CD14-positive monocyte (primary cell): Measurements from ENCODE around the gene DNAI1. TPM values are rescaled to one million over a fixed set of nuclear protein-coding genes. Genes with fewer than 3 reads are reported as not detected.

Experiments used
- DNase-seq, 3 donors: peaks; one replicate each; pipeline ENCODE4 v3.0.0-alpha.2; 2011 to 2022
- H2AFZ ChIP-seq: 2 replicates; pipeline ENCODE4 v1.6.0; 2012; ENCODE audit warnings: mild to moderate bottlenecking, low read depth, low read length, inconsistent platforms; ENCODE audit not compliant: insufficient read depth, poor library complexity, severe bottlenecking
- H3K27ac ChIP-seq, 2 donors: 1 replicate in 1 of 2; 2 replicates in 1 of 2; pipeline ENCODE4 v1.5.1; 2012 to 2013; ENCODE audit warnings: low read length in 2 of 2, control low read depth in 1 of 2, inconsistent platforms in 1 of 2, low read depth in 1 of 2, mild to moderate bottlenecking in 1 of 2
- H3K27me3 ChIP-seq, 2 donors: one replicate each; pipeline versions ENCODE4 v1.6.0 to v1.6.1; 2011 to 2013; ENCODE audit warnings: low read length in 2 of 2; ENCODE audit not compliant: control insufficient read depth in 2 of 2, insufficient read depth in 2 of 2
- H3K36me3 ChIP-seq, 2 donors: replicated peaks in 1 of 2; 1 replicate in 1 of 2; 2 replicates in 1 of 2; pipeline versions ENCODE4 v1.5.1 to v1.6.1; 2012 to 2013; ENCODE audit warnings: low read length in 2 of 2, control low read depth in 1 of 2, inconsistent platforms in 1 of 2, mild to moderate bottlenecking in 1 of 2; ENCODE audit not compliant: insufficient read depth in 2 of 2, control insufficient read depth in 1 of 2
- H3K4me1 ChIP-seq, 2 donors: 1 replicate in 1 of 2; 2 replicates in 1 of 2; pipeline versions ENCODE4 v1.5.1 to v1.6.1; 2012 to 2013; ENCODE audit warnings: low read length in 2 of 2, control low read depth in 1 of 2, inconsistent platforms in 1 of 2, mild to moderate bottlenecking in 1 of 2, moderate library complexity in 1 of 2; ENCODE audit not compliant: insufficient read depth in 2 of 2, control insufficient read depth in 1 of 2
- H3K4me2 ChIP-seq: replicated peaks from 2 replicates; pipeline ENCODE3; 2012; ENCODE audit warnings: low read length, moderate library complexity, mild to moderate bottlenecking; ENCODE audit not compliant: poor library complexity, severe bottlenecking; ENCODE audit errors: extremely low read depth
- H3K4me3 ChIP-seq, 3 experiments: fragments of 200-600 bp in 1 of 3; sonication (generic) in 1 of 3; replicated peaks in 1 of 3; 1 replicate in 2 of 3; 2 replicates in 1 of 3; pipeline ENCODE4 v1.5.1; 2011 to 2013; ENCODE audit warnings: low read length in 3 of 3, mild to moderate bottlenecking in 3 of 3, control low read depth in 2 of 3, low read depth in 2 of 3, inconsistent platforms in 1 of 3, moderate library complexity in 1 of 3
- H3K79me2 ChIP-seq: 2 replicates; pipeline ENCODE4 v1.6.0; 2012; ENCODE audit warnings: mild to moderate bottlenecking, control low read depth, inconsistent platforms, low read length, moderate library complexity; ENCODE audit not compliant: insufficient read depth
- H3K9ac ChIP-seq: 2 replicates; pipeline ENCODE4 v1.6.0; 2017; ENCODE audit warnings: low read length, mild to moderate bottlenecking; ENCODE audit not compliant: insufficient read depth, poor library complexity, severe bottlenecking
- H3K9me3 ChIP-seq, 2 donors: replicated peaks in 1 of 2; 1 replicate in 1 of 2; 2 replicates in 1 of 2; pipeline versions ENCODE4 v1.5.1 to v1.6.1; 2012 to 2013; ENCODE audit warnings: low read length in 2 of 2, control low read depth in 1 of 2; ENCODE audit not compliant: control insufficient read depth in 1 of 2, insufficient read depth in 1 of 2
- H4K20me1 ChIP-seq: 2 replicates; pipeline ENCODE4 v1.6.0; 2012; ENCODE audit warnings: mild to moderate bottlenecking, low read length, control low read depth, moderate library complexity; ENCODE audit not compliant: insufficient read depth
- H3K27ac Mint-ChIP-seq, 7 donors: one replicate each; pipeline ENCODE4 v1.8.0; 2020; ENCODE audit warnings: mild to moderate bottlenecking in 7 of 7, mixed read lengths in 7 of 7, moderate library complexity in 6 of 7, inconsistent platforms in 2 of 7
- H3K27me3 Mint-ChIP-seq, 3 donors: one replicate each; pipeline ENCODE4 v1.8.0; 2021 to 2022; ENCODE audit warnings: low read depth in 3 of 3, mild to moderate bottlenecking in 3 of 3, mixed read lengths in 3 of 3, moderate library complexity in 3 of 3, inconsistent platforms in 1 of 3
- H3K36me3 Mint-ChIP-seq, 2 donors: one replicate each; pipeline ENCODE4 v1.8.0; 2020; ENCODE audit warnings: mixed read lengths in 2 of 2, inconsistent platforms in 1 of 2, mild to moderate bottlenecking in 1 of 2
- H3K4me1 Mint-ChIP-seq: one replicate; pipeline ENCODE4 v1.8.0; 2020; ENCODE audit warnings: mild to moderate bottlenecking, mixed read lengths
- H3K4me3 Mint-ChIP-seq, 2 donors: one replicate each; pipeline ENCODE4 v1.8.0; 2020; ENCODE audit warnings: mild to moderate bottlenecking in 2 of 2, mixed read lengths in 2 of 2, moderate library complexity in 1 of 2
- H3K9me3 Mint-ChIP-seq, 7 donors: one replicate each; pipeline ENCODE4 v1.8.0; 2020 to 2022; ENCODE audit warnings: mixed read lengths in 7 of 7, mild to moderate bottlenecking in 6 of 7, moderate library complexity in 6 of 7, inconsistent platforms in 2 of 7
- WGBS: methylation state at CpG from one replicate; pipeline ENCODE4 v1.1.5; 2013; ENCODE audit warnings: missing lambda C conversion rate; ENCODE audit not compliant: insufficient coverage; 5-methylcytosine and 5-hydroxymethylcytosine counted together
- intact Hi-C, 2 donors: fragments of 100-400 bp; cut with micrococcal nuclease; formaldehyde crosslinking; loops; one replicate each; pipeline versions ENCODE4 v1.15.0 to v1.15.1; 2023
- polyA plus RNA-seq, 3 donors: library from polyadenylated mRNA; depleted of rRNA in 1 of 3; unstranded in 2 of 3; stranded (reverse) in 1 of 3; fragments of 300-500 nt in 2 of 3; fragments of >200 nt in 1 of 3; fragmentation: Illumina TruSeq in 2 of 3; gene quantifications; 1 replicate in 2 of 3; 2 replicates in 1 of 3; pipeline ENCODE4 v1.2.3, GENCODE V29; 2012 to 2021
- TF ChIP-seq, protein P1 (sequence below): fragments of 200-600 bp; IDR thresholded peaks from one replicate; pipeline ENCODE4 v1.8.0; 2022; ENCODE audit warnings: antibody characterized with exemption, mild to moderate bottlenecking

The DNAI1 gene
- polyA plus RNA-seq, 3 donors: not detected

DNA sequence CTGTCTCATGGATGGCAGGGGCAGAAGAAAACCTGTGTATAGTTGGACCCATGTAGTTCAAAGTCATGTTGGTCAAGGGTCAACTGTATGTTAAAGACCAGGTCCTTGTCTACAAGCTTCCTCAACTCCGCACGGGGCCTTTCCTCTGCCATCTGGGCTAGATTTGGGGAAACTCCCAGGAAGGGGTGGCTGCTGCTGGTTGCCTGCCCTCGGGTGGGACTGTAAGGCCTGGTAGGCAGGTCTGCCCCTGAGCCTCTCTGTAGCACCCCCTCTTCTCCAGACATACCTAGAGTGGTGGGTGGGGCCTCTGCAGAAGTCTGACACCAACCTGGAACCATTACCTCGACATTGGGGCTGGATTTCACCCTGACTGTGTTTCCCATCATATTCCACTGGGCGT lies 49.0 kb downstream of the DNAI1 start:
- Mint-ChIP-seq H3K27me3 (peaks cover 5 to 10% (median 6%) of the 10 kb centered on the region in 3 donors), H3K36me3 (no peaks in the 10 kb centered on the region), H3K4me3 (no peak overlapping the region), H3K9me3 (no peaks in the 10 kb centered on the region), H3K4me1 (no peaks in the 10 kb centered on the region), H3K27ac (no peak overlapping the region)
- 85% methylated on average over 4 of the region's 5 CpGs for WGBS
- Histone ChIP-seq H3K27ac (no peak overlapping the region), H3K4me1 (no peaks in the 10 kb centered on the region), H3K27me3 (no peaks in the 10 kb centered on the region), H3K4me2 (no peak overlapping the region), H3K79me2 (no peaks in the 10 kb centered on the region), H4K20me1 (no peaks in the 10 kb centered on the region), H3K9me3 (no peaks in the 10 kb centered on the region), H2AFZ (no peak overlapping the region), H3K9ac (no peak overlapping the region), H3K4me3 (no peak overlapping the region), H3K36me3 (no peaks in the 10 kb centered on the region)
- TF ChIP-seq, protein P1, sequence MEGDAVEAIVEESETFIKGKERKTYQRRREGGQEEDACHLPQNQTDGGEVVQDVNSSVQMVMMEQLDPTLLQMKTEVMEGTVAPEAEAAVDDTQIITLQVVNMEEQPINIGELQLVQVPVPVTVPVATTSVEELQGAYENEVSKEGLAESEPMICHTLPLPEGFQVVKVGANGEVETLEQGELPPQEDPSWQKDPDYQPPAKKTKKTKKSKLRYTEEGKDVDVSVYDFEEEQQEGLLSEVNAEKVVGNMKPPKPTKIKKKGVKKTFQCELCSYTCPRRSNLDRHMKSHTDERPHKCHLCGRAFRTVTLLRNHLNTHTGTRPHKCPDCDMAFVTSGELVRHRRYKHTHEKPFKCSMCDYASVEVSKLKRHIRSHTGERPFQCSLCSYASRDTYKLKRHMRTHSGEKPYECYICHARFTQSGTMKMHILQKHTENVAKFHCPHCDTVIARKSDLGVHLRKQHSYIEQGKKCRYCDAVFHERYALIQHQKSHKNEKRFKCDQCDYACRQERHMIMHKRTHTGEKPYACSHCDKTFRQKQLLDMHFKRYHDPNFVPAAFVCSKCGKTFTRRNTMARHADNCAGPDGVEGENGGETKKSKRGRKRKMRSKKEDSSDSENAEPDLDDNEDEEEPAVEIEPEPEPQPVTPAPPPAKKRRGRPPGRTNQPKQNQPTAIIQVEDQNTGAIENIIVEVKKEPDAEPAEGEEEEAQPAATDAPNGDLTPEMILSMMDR: no peak
- intact Hi-C loops: no loop called here
- DNase-seq: no peak

DNA sequence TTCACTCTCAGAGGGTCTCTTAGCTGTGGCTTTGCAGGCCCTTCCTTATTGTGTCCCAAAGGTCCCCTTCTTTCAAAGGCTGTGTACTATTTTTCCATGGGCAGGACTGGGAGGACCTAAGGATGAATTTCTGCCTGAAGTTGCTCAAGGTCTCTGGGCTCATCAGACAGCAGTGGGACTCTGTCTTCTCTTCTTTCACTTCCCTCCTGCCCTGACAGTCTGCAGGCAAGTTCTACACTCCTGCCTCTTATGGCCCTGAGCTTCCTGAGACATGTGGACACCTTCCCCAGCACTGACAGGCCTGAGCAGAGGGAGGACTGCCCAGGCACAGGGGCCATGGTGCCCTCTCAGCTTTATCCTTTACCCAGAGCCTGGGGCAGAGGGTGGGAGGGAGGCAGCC lies 49.4 kb downstream of the DNAI1 start:
- H3K27ac Mint-ChIP-seq: peak overlapping the region in 1 of 7 donors; percentile 18
- Histone ChIP-seq H4K20me1 (no peaks in the 10 kb centered on the region), H2AFZ (no peak overlapping the region), H3K27me3 (no peaks in the 10 kb centered on the region), H3K27ac (no peak overlapping the region), H3K79me2 (no peaks in the 10 kb centered on the region), H3K9ac (no peak overlapping the region), H3K9me3 (no peaks in the 10 kb centered on the region), H3K36me3 (no peaks in the 10 kb centered on the region), H3K4me1 (no peaks in the 10 kb centered on the region), H3K4me2 (no peak overlapping the region), H3K4me3 (no peak overlapping the region)
- TF ChIP-seq, protein P1: no peak
- no peaks in the 10 kb centered on the region for H3K36me3 Mint-ChIP-seq
- H3K4me3 Mint-ChIP-seq: no peak overlapping the region
- no peaks in the 10 kb centered on the region for H3K4me1 Mint-ChIP-seq
- no peaks in the 10 kb centered on the region for H3K9me3 Mint-ChIP-seq
- intact Hi-C loops: no loop called here
- peaks cover 3 to 10% (median 6%) of the 10 kb centered on the region in 3 donors for H3K27me3 Mint-ChIP-seq
- no peak for DNase-seq
